ENCODE measurements around the gene NPTN.

DNA sequence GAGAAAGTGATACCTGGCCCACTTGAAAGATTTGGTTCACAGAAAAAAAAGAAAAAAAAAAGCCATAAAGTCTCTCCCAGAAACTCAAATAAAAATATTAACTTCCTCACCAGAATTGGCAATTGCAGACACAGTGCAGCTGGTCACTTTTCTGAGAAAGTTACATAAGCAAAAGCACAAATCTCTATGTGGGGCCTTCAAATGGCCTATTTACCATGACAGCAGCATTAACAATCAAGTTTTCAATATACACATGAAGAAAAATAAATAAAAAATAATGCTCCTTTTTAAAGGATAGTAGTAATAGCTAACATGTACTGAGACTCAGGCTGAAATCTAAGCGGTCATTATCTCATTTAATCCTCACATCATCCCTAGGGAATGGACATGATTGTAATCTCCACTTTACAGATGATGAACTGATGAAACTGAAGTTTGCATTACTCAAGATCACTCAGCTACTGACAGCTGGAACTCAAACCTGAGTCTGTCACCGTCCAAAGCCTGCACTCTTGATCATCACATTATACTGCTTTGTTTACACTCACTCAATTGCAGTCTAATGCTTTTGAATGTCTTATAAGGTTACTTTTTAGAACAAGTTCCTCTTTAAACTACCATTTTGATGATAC lies 3.3 kb downstream of the NPTN start:
- no peak for TF ChIP-seq EZH2phosphoT487 (IDR thresholded peaks at IDR 0.05; ENCODE audit: borderline replicate concordance, low read length)
- TF ChIP-seq, protein P1, sequence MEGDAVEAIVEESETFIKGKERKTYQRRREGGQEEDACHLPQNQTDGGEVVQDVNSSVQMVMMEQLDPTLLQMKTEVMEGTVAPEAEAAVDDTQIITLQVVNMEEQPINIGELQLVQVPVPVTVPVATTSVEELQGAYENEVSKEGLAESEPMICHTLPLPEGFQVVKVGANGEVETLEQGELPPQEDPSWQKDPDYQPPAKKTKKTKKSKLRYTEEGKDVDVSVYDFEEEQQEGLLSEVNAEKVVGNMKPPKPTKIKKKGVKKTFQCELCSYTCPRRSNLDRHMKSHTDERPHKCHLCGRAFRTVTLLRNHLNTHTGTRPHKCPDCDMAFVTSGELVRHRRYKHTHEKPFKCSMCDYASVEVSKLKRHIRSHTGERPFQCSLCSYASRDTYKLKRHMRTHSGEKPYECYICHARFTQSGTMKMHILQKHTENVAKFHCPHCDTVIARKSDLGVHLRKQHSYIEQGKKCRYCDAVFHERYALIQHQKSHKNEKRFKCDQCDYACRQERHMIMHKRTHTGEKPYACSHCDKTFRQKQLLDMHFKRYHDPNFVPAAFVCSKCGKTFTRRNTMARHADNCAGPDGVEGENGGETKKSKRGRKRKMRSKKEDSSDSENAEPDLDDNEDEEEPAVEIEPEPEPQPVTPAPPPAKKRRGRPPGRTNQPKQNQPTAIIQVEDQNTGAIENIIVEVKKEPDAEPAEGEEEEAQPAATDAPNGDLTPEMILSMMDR (conservative IDR thresholded peaks at IDR 0.05; ENCODE audit: low read depth, low read length) = no peak

Data from PC-3 (cell line).